Stimulated activated CD4-positive, alpha-beta T cell treated with anti-CD3 and anti-CD28 coated beads, Interleukin-4, amount 100 ng/mL, for 4 hours (primary cell): ENCODE results near the gene FOXJ3.

Experiments
- DNase-seq, 2 experiments: peaks; one replicate each; pipeline ENCODE4 v3.0.0-alpha.2; 2020

FOXJ3 gene

GRCh38 chr1:42139444-42139843 lies 195.6 kb downstream of the FOXJ3 start:
- no peak for DNase-seq

GRCh38 chr1:42138586-42138985 lies 196.4 kb downstream of the FOXJ3 start:
- DNase-seq = no peak

DNA sequence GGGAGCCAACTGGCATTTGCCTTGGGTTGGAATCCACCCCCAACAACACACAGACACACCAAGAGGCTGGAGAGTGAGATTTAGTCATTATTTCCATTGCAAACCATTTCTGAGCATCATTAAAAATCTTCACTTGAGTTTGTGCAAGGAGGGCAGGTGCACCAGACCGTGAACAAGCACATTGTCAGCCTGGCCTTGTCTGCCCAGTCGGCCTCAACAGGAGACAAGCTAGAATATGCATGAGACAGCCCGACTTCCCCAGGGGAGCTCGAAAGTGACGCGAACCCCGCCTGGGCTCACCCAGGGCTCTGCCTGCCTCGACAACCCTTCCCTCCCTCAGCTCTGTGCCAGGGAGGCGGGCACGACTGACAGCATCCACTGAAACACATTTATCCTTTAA lies 197.3 kb downstream of the FOXJ3 start:
- DNase-seq = no peak

- no peak for DNase-seq
Measured at GRCh38 chr1:42136466-42136865, 198.6 kb downstream of the FOXJ3 start.

- no peak for DNase-seq
Measured at GRCh38 chr1:42135426-42135825, 199.6 kb downstream of the FOXJ3 start.

- no peak for DNase-seq
Measured at GRCh38 chr1:42133809-42134526, 201.1 kb downstream of the FOXJ3 start.

GRCh38 chr1:42133390-42133789 lies 201.6 kb downstream of the FOXJ3 start:
- DNase-seq = no peak

GRCh38 chr1:42130061-42130660 lies 204.9 kb downstream of the FOXJ3 start:
- DNase-seq = no peak

- DNase-seq = no peak
Measured at GRCh38 chr1:42128964-42129363, 206.1 kb downstream of the FOXJ3 start.

DNA sequence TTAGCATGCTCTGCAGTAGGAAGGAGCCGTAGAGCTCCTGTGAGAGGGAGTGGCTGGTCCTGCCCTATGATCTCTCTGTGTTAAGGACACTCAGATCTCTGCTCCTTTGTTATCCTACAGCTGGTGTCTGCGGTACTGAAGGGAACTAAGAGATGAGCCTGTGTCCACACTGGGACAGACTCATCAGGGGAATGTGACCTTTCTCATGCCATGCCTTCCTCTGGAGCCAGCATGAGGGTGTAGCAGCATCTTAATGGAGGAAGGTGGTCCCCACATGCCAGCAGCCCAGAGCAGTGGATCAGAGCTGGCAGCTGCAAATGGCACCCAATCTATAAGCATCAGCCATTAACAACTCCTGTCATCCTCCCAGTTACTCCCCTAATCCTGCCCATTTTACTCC lies 206.5 kb downstream of the FOXJ3 start:
- DNase-seq = no peak

DNA sequence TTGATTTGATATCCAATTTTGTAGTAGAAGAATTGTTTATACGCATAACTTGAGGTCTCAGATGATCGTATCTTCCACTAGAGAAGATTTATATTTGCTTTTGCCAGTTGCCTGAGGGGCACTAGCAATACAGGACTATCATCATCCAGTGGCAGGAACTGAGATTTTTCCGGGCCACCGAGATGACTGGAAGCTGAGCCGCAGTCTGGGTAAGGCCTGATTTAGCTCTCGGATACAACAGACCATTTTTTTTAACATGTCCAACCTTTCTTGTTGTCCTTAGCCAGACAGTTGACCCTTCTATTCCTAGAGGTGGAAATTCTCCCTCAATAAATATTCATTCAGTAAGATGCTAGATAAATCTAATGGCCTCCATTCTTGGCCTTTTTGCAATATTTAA lies 207.3 kb downstream of the FOXJ3 start:
- no peak for DNase-seq
